Transverse colon (tissue), 4 donors: ENCODE measurements around the gene LMOD2.

ENCODE experiments used
- CTCF ChIP-seq, 5 experiments: fragments of 200-600 bp in 3 of 5; fragments of 450-650 bp in 2 of 5; sonication (generic) in 3 of 5; IDR thresholded peaks; 1 replicate in 2 of 5; 2 replicates in 3 of 5; pipeline ENCODE4 v1.5.1; 2016 to 2017; ENCODE audit warnings: antibody characterized with exemption in 5 of 5, inconsistent platforms in 3 of 5, mild to moderate bottlenecking in 2 of 5, moderate library complexity in 1 of 5
- EP300 ChIP-seq: sonication (generic); formaldehyde crosslinking; IDR thresholded peaks from one replicate; pipeline ENCODE4 v1.6.1; 2017; ENCODE audit warnings: antibody characterized with exemption, low read depth
- POLR2A ChIP-seq: fragments of 450-650 bp; IDR thresholded peaks from one replicate; pipeline ENCODE4 v1.6.1; 2016; ENCODE audit warnings: antibody characterized with exemption, mild to moderate bottlenecking, moderate library complexity
- POLR2AphosphoS5 ChIP-seq, 3 donors: sonication (generic); formaldehyde crosslinking; IDR thresholded peaks; one replicate each; pipeline ENCODE4 v1.6.1; 2016; ENCODE audit warnings: antibody characterized with exemption in 3 of 3

DNA sequence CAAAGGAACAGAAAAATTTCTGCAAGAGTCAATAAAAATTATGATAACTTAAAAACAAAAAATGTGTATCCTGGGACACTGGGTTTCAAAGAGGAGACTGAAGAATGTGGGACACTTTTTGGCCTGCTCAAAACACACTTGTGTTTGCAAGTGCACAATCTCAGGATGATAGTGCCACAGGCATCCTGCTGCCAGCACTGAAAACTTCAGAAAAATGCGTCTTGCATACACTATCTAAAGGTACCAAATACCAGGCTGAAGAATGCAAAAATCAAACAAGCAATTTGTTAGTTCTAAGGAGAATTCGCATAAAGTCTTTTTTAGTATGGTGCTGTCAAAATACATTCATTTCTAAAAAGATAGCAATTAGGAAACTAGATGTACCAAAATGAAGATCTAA lies 55.0 kb downstream of the LMOD2 start:
- no peak for TF ChIP-seq CTCF (IDR thresholded peaks at IDR 0.05)
- no peak for TF ChIP-seq POLR2A
- TF ChIP-seq EP300, result no peak
- TF ChIP-seq POLR2AphosphoS5 (IDR thresholded peaks at IDR 0.05), result no peak
